Activated T-cell treated with anti-CD3 and anti-CD28 coated beads for 4 hours (primary cell): Measurements from ENCODE around the gene NDUFB4.
"Not testable (repeated sequence)": the region's sequence is repeated elsewhere in the genome, so short reads cannot be mapped to it uniquely, and the experiment has no call there.

Source experiments
- DNase-seq: peaks from one replicate; pipeline ENCODE4 v3.0.0-alpha.2; 2020

NDUFB4 gene

DNA sequence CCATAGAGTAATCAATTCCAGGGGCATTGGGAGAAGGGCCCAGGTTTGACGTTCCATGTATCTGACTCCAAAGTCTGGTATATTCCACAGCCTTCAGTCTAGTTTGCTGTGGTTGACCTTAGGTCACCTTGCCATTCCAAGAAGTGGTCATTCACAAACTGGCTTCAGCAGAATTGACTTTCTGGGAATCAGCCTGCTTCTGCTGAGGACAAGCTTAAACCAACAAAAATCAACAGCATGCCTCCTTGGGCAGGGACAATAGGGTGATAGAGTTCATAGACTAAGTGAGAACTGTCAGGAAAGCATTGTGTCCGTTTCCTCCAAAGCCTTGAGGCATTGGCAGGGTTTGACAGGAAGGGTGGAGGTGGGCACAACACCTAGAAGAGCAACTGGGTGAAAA lies 24.1 kb upstream of the NDUFB4 start:
- no peak for DNase-seq

DNA sequence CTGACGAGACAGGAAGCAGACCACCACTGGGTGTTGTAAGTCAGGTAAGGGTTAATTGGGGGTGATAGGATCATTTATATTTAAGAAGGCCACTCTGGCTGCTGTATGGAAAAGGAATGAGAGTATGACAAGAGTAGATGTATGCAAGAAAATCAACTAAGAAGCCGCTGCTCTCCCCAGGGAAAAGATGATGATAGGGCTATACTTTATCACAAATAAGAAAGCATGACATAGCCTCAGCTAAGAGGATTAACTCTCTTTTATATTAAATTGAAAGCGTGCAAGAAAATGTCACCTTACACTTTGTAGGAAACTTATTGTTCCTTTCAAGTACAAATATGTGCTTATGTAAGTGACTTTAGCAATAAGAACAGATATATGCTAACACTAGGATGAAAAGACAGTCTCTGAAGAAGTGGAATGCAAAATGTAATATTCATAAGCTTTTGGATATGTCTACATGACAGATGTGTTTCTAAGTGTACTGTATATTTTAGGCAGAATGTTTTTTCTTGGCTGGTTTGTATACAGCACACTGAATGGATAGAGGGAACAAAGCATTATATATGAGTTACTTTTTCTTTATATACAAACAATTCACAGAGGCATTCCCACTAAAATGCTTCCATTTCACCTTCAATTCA lies 8.7 kb upstream of the NDUFB4 start:
- DNase-seq, result no peak

DNA sequence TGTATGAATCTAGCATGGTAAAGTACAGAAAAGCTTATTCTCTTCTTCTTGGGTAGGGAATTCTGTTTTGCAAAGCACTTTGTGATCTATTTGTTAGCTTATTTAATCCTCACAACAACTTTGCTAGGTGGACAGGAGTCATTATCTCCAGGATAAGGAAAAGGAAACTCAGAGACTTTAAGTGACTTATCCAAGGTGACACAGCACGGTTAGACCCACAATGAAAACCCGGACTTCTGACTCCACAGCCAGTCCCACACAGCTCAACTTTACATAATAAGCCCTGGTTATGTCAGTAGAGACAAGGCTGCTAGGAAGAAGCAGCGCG lies 384 bp upstream of the NDUFB4 start:
- no peak for DNase-seq

DNA sequence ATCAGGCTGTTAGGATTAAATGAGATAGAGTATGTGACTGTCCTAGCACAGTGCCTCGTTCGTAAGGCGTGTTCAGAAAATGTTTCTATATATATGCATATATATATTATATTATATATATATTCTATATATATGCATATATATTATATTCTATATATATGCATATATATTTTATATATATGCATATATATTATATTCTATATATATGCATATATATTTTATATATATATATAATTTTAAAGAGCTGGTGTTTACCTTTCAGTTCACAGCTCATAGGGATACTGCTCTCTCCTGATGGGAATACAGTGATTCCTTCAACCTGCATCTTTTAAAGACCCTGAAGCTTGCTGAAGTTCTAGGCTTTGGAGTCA lies 702 bp downstream of the NDUFB4 start:
- DNase-seq, result no peak

DNA sequence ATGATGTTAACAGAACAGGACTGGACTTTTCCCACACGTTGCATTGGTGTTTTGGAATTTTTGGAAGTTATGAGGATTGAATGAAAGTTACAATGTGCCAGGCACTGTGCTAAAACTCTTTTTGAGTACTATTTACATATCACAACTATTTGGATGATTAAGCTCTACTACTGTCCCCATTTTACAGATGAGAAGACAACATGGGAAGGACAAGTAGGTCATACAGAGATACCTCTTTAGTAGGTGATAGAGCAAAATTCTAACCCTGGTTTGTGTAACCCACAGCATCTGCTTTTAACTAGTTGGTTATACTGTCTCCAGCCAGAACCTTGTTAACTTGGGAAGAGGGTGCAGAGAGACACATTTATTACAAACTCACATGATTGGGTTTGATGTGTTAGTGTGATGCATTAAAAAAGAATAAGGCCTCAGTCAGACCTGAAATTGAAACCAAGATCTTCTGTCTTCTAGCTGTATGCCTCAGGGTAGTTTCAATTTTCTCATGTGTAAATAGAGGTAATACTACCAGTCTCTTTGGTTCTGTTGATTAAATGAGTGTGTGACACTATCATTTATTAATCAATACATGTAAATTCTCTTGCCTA lies 1.4 kb downstream of the NDUFB4 start:
- DNase-seq, result no peak

DNA sequence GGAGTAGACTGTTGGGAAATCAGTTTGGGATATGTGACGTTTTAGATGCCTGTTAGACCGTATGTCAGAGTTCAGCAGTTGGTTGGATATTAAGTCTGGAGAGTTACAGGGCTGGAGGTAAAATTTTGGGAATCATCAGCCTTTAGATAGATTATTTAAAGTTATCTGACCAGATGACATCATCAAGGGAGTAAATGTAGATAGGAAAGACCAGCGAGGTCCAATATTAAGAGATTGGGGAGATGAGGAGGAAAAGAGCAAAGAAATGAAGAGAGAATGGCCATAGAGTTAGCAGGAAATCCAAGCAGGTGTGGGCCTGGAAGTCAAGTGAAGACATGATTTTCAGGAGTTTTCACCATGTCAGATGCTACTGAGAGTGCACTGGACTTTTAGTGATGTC lies 3.1 kb downstream of the NDUFB4 start:
- DNase-seq, result no peak

DNA sequence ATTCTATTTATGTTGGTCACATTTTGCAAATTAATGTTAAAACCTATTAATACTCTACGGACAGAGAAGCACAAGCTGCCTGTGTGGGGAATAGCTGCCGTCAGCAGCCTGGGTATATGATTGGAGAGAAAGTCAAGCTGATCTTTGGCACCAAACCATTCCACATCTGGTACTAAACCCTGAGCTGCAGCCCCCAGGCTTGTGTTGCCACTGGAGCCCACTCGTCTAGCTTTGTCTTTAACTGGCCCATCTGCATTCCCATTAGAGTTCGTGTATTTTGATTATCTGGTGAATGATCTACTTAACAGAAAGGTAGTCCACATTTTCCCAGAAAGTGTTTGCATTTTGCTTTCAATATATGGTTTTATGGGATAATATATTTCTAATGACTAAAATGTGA lies 5.4 kb downstream of the NDUFB4 start:
- no peak for DNase-seq

DNA sequence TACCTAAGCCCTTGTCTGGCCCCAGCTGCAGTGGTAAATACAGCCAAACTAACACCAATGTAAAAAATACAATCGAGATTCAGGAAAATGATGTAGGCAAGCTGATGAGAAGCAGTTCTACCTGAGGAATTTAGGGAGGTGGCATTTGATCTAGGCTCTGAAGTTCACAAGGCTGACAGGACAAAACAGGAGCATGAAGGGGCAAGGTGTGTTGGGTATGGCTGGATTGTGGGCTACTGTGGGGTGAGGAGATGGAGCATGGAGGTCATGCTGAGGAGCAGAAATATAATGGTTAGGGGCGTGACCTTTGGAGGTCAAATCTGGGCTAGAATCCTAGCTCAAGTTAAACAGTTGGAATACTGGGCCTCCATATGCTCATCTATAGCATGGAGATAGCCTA lies 6.5 kb downstream of the NDUFB4 start:
- DNase-seq, result no peak

DNA sequence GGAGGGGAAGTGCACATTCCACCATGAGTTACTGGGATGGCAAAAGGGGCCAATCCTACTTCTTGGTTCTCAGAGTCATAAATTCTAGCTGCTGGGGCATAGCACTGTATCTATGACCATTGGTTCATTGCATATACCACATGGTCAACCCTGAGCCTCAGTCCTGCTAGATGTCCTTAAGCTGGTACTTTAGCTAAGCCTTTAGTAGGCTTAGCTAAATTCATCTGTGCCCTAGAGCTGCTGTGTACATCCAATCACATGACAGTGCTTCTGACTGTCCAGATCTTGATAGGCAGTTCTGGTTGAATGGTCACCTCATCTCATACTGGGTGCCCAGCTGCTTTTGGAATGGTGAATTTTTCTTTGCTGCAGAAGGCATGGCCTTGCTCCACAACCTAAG lies 8.2 kb downstream of the NDUFB4 start:
- no peak for DNase-seq

DNA sequence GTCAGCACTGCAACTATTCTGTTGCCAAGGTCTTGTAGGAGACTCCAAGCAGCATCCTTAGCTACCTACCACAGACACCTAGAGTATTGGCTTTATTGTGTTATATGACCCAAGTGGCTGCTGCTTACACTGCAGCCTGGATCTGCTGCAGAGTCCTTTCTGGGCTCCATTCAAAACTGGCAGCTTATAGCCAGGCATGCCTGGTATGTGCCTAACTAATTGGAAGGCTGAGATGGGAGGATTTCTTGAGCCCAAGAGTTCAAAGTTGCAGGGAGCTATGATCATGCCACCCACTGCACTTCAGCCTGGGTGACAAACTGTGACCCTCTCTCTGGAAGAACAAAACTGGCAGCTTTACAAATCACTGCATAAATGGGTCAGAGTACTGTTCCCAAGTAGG lies 8.6 kb downstream of the NDUFB4 start:
- no peak for DNase-seq

DNA sequence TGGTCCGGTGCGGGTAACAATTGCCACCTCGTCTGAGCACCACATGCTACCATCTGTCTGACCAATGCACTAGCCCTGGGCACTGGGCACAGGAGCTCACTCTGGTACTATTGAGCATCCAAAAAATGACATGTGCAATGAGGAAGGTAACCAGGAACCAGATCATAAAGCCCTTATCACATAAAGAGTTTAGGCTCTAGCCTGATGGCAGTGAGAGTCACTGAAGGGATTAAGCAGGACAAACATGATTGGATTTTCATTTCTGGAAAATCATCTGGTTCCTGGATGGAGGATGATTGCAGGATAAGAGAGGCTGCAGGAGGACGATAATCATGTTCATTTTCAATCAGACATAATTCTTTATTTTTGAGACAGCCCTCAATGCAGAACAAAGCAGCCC lies 12.4 kb downstream of the NDUFB4 start:
- no peak for DNase-seq

DNA sequence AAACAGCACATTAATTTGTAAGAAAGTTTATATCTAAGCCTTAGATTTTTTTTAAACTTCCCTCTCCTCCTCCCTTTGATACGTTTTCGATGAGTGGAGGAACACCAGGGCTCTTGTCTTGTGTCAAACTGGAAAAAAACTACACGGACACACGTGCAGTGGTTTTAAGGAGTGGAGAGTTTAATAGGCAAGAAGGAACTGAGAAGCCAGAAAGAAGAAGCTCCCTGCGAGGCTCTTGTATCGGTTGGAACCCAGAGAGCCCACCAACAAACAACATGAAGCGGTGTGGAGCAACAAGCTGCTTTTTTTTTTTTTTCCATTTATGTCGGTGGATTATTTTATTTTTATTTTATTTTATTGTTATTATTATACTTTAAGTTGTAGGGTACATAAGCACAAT lies 18.6 kb downstream of the NDUFB4 start:
- no peak for DNase-seq

DNA sequence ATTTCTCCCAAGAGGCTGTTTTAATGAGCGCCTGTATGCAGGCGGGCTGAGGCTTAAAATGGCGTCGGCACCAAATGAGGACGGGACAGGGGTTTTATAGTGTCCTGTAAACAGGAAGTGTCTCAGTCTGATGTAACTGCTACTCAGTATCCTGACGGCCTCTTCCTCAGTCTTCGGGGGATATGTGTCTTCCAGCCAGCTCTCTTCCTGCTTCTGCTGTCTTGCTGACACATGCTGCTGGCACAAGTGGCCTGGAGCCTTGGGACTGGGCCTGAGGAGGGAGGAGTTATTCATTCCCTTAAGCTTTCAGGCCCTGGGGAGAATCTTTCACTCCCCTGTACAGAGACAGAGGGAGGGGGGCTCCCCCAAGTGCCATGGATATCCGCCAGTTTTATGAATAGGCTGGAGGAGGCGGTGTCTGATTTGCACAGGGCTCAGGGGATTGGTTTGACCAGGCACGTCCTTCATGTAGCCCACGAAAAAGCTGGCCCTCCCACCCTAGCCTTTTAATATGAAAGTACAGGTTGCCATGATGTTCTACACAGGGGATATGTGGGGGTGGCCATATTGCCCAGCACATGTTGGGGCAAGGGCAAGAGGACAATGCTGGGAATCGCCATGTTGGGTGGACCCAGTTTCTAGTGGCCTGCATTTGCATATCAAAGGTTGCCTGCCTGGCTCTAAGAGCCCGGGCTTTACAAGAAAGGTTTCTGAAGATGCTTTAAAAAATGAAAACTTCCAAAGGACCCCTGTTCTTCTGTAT lies 19.9 kb downstream of the NDUFB4 start:
- DNase-seq, result no peak

DNA sequence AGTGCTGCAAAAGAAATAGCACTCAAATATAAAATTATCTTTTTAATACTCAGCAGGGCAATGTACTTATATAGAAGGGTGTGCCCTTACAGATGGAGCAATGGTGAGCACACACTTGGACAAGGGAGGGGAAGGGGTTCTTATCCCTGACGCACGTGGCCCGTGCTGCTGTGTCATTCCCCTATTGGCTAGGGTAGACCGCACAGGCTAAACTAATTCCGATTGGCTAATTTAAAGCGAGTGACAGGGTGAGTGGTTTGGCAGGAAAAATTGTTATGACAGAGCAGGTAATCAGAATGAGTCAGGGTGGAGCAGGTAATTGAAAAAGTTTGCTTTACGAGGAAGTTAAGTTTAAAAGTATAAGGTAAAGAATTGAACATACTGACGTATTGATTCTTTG lies 20.6 kb downstream of the NDUFB4 start:
- DNase-seq, result not testable (repeated sequence)

DNA sequence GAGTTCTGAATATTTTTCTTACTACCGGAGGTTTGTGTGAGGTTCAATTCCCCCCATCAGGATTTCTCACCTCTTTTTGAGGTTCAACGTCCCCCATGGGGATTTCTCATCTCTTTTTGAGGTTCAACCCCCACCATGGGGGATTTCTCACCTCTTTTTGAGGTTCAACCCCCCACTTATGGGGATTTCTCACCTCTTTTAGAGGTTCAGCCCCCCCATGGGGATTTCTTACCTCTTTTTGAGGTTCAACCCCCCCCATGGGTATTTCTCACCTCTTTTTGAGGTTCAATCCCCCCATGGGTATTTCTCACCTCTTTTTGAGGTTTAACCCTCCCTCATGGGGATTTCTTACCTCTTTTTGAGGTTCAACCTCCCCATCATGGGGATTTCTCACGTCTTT lies 26.3 kb downstream of the NDUFB4 start:
- DNase-seq, result no peak

DNA sequence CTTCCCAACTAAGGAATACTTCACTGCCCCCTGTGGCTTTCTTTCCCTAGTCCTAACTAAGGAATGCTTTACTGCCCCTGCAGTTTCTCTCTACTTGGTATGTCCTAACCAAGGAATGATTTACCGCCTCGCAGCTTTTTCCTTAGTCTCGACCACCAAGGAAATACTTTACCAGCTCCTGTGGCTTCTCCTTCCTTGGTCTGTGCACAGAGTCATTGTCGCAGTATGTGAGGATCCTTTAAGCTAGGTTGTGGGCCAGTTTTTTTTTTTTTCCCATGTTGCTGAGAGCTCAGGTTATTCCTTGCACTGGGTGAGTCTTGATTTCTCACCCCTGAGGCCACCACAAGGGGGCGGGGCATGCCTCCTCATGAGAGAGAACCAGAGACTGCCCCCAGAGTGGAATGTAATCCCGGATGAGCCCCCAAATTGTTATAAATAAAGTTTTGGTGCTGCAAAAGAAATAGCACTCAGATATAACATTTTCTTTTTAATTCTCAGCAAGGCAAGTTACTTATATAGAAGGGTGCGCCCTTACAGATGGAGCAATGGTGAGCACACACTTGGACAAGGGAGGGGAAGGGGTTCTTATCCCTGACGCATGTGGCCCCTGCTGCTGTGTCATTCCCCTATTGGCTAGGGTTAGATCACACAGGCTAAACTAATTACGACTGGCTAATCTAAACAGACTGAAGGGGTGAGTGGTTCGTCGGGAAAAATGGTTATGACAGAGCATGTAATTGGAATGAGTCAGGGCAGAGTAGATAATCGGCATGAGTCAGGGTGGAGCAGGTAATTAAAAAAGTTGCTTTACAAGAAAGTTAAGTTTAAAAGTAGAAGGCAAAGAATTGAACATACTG lies 27.0 kb downstream of the NDUFB4 start:
- DNase-seq, result no peak

DNA sequence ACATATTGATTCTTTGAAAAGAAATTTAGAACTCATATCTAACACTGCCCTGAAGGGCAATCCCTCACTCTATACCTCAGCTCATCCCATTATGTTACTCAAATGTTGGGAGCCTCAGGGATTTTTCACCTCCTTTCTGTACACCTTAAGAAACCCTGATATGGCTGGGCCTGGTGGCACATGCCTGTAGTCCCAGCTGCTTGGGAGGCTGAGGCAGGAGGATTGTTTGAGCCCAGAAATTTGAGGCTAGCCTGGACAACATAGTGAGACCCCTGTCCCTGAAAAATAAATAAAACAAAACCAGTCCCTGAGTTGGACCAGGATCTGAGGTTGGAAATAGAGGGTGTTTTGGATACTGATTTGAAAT lies 27.6 kb downstream of the NDUFB4 start:
- DNase-seq, result no peak

DNA sequence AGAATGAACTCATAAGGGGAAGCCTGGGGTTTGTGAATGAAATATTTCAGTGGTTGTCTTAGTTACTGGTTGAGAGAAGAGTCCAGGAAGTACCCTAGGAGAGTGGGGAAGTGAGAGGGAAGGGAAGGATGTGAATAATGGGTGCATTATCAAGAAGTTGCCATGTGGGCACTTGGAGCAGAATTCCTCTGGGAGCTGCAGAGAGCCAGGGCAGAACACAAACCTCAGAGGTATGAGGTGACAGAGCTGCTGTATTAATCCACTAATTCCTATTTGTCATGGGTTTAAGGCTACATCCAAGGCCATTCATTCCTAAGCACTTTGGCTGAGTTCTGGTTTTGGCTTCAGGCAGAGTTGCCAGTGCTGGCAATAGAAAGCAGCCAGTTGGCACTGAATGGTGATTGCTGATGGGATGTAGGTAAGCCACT lies 29.0 kb downstream of the NDUFB4 start:
- no peak for DNase-seq

DNA sequence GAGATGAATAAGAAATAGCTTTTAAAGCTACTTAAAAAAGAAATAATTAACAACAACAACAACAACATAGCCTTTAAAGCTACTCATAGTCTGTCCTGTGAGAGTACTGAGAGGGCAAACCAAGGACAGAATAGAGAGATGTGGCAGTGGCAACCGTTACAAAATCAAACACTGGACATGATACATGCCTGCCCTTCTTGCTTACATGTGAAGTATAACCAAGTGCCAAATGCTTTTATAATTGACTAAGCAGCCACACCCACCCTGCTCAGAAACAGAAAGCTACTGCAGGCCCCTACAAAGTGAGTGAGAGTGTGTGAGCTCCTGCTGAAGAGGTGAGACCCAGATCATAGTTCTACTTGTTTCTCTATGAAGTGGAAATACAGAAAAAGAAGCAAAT lies 38.4 kb downstream of the NDUFB4 start:
- DNase-seq, result no peak

DNA sequence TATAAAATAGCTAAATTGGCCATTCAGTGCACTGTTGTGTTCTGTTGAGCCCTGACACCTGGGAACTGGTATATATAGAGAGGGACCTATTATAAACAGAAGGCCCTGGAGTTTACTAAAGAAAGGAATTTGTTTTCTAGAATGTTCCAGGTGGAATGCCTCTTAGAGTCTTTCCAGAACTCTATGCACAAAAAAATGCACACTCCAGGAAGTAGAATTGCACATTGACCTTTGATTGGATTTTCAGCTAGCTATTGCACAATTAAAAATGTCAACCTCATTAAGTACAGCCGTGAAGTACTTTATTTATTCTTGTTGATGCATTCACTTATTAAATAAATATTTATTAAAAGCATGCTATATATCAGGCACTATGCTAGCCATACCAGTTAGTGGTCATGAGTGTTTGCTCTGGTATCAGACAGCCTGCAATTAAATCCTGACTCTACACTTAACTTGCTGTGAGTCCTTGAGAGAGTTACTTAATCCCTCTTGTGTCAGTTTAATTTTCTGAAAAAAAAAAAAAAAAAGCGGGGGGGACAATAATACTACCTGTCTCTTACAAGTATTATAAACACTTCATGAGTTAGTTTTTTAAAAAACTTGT lies 40.8 kb downstream of the NDUFB4 start:
- DNase-seq, result no peak

DNA sequence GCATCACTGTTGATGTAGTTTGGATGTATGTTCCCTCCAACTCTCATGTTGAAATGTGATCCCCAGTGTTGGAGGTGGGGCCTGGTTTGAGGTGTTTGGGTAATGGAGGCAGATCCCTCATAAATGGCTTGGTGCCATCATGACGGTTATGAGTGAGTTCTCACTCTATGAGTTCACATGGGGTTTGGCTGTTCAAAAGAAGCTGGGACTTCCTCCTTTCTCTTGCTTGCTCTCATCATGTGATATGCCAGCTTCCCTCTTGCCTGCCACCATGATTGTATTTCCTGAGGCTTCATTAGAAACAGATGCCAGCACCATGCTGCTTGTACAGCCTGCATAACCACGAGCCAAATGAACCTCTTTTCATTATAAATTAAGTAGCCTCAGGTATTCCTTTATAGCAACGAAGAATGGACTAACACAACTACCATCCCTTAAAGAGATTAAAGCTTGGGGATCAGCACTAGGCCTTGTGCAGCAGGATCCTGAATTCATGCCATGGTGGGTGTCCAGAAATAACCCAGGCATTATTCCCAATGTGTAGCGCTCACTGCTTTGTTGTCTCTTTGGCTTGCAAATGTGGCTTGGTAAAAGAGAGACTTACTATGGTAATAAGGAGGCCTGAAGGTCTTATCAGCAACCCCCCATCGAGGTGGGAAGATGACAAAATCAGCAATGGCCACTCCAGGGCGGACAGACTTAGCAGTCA lies 41.9 kb downstream of the NDUFB4 start:
- DNase-seq, result no peak

DNA sequence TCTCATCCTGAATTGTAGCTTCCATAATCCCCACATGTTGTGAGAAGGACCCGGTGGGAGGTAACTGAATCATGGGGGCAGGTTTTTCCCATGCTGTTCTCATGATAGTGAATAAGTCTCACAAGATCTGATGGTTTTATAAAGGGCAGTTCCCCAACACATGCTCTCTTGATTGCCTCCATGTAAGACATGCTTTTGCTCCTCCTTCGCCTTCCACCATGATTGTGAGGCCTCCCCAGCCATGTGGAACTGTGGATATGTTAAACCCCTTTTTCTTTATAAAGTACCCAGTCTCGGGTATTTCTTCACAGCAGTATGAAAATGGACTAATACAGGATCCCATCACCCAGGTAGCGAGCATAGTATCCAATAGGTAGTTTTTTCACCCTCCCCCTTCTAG lies 42.7 kb downstream of the NDUFB4 start:
- DNase-seq, result not testable (repeated sequence)

DNA sequence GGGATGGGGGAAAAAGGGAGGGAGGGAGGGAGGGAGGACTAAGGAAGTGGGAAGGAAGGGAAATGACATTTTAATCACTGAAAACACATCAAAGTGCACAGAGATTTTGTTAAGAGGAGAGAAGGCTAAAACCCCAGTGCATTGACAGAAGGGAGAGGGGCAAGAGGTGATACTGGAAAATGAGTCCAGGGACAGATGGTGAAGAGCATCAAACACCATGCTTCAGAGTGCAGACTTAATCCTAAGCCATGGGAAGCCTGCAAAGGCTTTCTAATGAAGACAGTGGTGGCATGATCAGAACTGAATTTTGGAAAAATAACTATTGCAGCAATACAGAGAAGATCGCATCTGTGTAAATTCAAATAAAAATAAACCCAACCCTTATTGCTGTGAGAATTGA lies 44.1 kb downstream of the NDUFB4 start:
- no peak for DNase-seq
